K562 (cell line): Measurements from ENCODE around the gene SND1. TPM values are rescaled to one million over a fixed set of nuclear protein-coding genes. Genes with fewer than 3 reads are reported as not detected.

Experiments
- BACH1 ChIP-seq: fragments of 200-800 bp; sonication (Bioruptor generic); IDR thresholded peaks from 2 replicates; pipeline ENCODE4 v1.6.1; 2016; ENCODE audit warnings: missing genetic modification characterization, missing compliant biosample characterization
- CCAR2 ChIP-seq: fragments of 200-400 bp; formaldehyde crosslinking; IDR thresholded peaks from 2 replicates; pipeline ENCODE4 v1.6.1; 2017; ENCODE audit warnings: mild to moderate bottlenecking, low read depth, low read length
- CREM ChIP-seq: IDR thresholded peaks from 2 replicates; pipeline ENCODE4 v1.6.1; 2014; ENCODE audit warnings: antibody characterized with exemption, low read depth
- GATAD2B ChIP-seq: fragments of 450-650 bp; IDR thresholded peaks from 2 replicates; pipeline ENCODE4 v1.6.1; 2017; ENCODE audit warnings: mild to moderate bottlenecking, borderline replicate concordance
- JUNB ChIP-seq: fragments of 450-650 bp; formaldehyde crosslinking; conservative IDR thresholded peaks from 2 replicates; pipeline ENCODE4 v1.4.0; 2020; ENCODE audit warnings: mild to moderate bottlenecking
- MTA1 ChIP-seq: fragments of 450-650 bp; IDR thresholded peaks from 2 replicates; pipeline ENCODE4 v1.6.1; 2017; ENCODE audit warnings: borderline replicate concordance
- MYNN ChIP-seq, 2 experiments: sonication (generic); formaldehyde crosslinking in 1 of 2; IDR thresholded peaks; 2 replicates each; pipeline versions ENCODE4 v1.5.0 to v1.6.1; 2016 to 2020; ENCODE audit warnings: antibody characterized with exemption in 1 of 2, missing genetic modification reagents in 1 of 2
- NR1H2 ChIP-seq: sonication (generic); formaldehyde crosslinking; IDR thresholded peaks from 2 replicates; pipeline ENCODE4 v1.4.0; 2020; ENCODE audit warnings: mild to moderate bottlenecking, missing genetic modification reagents
- NR2C1 ChIP-seq, 2 experiments: fragments of 450-650 bp; IDR thresholded peaks; 2 replicates each; pipeline ENCODE4 v1.6.1; 2017; ENCODE audit warnings: mild to moderate bottlenecking in 2 of 2, antibody characterized with exemption in 1 of 2, inconsistent platforms in 1 of 2, missing compliant biosample characterization in 1 of 2, missing genetic modification characterization in 1 of 2
- PTBP1 ChIP-seq: fragments of 200-400 bp; formaldehyde crosslinking; IDR thresholded peaks from 2 replicates; pipeline ENCODE4 v1.6.1; 2017; ENCODE audit warnings: low read depth, low read length
- SIRT6 ChIP-seq: IDR thresholded peaks from one replicate; pipeline ENCODE4 v1.6.1; 2012; ENCODE audit warnings: low read depth, mild to moderate bottlenecking, control low read depth, inconsistent platforms, low read length, moderate library complexity
- SMC3 ChIP-seq: conservative IDR thresholded peaks from 2 replicates; pipeline ENCODE4 v1.6.1; 2011; ENCODE audit warnings: low read depth, low read length, improper control_type of control experiment; ENCODE audit not compliant: insufficient read depth
- TAF9B ChIP-seq: fragments of 450-650 bp; IDR thresholded peaks from 2 replicates; pipeline ENCODE4 v1.6.1; 2018; ENCODE audit warnings: mild to moderate bottlenecking; ENCODE audit not compliant: partially characterized antibody
- TFAM ChIP-seq: fragments of 250-450 bp; sonication (Bioruptor Pico); conservative IDR thresholded peaks from 2 replicates; pipeline ENCODE4 v1.5.0; 2021; ENCODE audit warnings: mild to moderate bottlenecking, moderate library complexity
- ZBTB7A ChIP-seq: IDR thresholded peaks from 2 replicates; pipeline ENCODE4 v1.6.1; 2011; ENCODE audit warnings: low read depth, mild to moderate bottlenecking, low read length, moderate library complexity, borderline replicate concordance; ENCODE audit not compliant: control insufficient read depth
- ZFP36 ChIP-seq: fragments of 150-350 bp; IDR thresholded peaks from 2 replicates; pipeline ENCODE4 v1.6.1; 2018; ENCODE audit warnings: low read length, low read depth; ENCODE audit not compliant: partially characterized antibody
- ZNF165 ChIP-seq: fragments of 250-450 bp; sonication (Bioruptor Pico); IDR thresholded peaks from 2 replicates; pipeline ENCODE4 v1.4.0; 2020; ENCODE audit warnings: borderline replicate concordance
- ZNF830 ChIP-seq: fragments of 250-450 bp; sonication (Bioruptor Pico); IDR thresholded peaks from 2 replicates; pipeline ENCODE4 v1.5.0; 2021; ENCODE audit warnings: mild to moderate bottlenecking
- polyA plus RNA-seq, 8 experiments: library from polyadenylated mRNA; depleted of rRNA in 4 of 8; stranded (reverse) in 5 of 8; unstranded in 3 of 8; fragments of >200 nt; fragmentation: Nextera tagmentation in 2 of 8; fragmentation: Illumina TruSeq in 1 of 8; extraction: Ambion mirVana in 2 of 8; extraction: Trizol in 1 of 8; gene quantifications; 2 replicates each; pipeline versions ENCODE4 v1.2.1 to v1.2.3, GENCODE V29; 2011 to 2014; ENCODE audit warnings: inconsistent platforms in 1 of 8, missing spikeins in 1 of 8
- total RNA-seq, 7 experiments: library from RNA; depleted of rRNA in 6 of 7; stranded (reverse); fragments of >200 nt in 6 of 7; fragmentation: Illumina TruSeq in 2 of 7; extraction: Trizol in 2 of 7; gene quantifications; 2 replicates each; pipeline versions ENCODE4 v1.2.1 to v1.2.3, GENCODE V29; 2011 to 2021; ENCODE audit warnings: low replicate concordance in 1 of 7
- TF ChIP-seq, protein P1 (sequence below): fragments of 250-450 bp; sonication (Bioruptor Pico); IDR thresholded peaks from 2 replicates; pipeline ENCODE4 v1.5.0; 2020; ENCODE audit warnings: mild to moderate bottlenecking
- TF ChIP-seq, protein P2 (sequence below): fragments of 450-650 bp; conservative IDR thresholded peaks from 2 replicates; pipeline ENCODE4 v1.6.1; 2016; ENCODE audit warnings: missing genetic modification characterization, low read depth, mild to moderate bottlenecking, control low read depth, missing compliant biosample characterization
- TF ChIP-seq, protein P3 (sequence below): fragments of 450-650 bp; conservative IDR thresholded peaks from 2 replicates; pipeline ENCODE4 v1.6.1; 2016; ENCODE audit warnings: missing genetic modification characterization, low read depth, mild to moderate bottlenecking, missing compliant biosample characterization, moderate library complexity
- TF ChIP-seq, protein P4 (sequence below): sonication (generic); formaldehyde crosslinking; IDR thresholded peaks from 2 replicates; pipeline ENCODE4 v1.9.0; 2022; ENCODE audit warnings: mild to moderate bottlenecking, missing genetic modification reagents
- TF ChIP-seq, protein P5 (sequence below): fragments of 250-450 bp; sonication (Bioruptor Pico); IDR thresholded peaks from 2 replicates; pipeline ENCODE4 v1.4.0; 2020; ENCODE audit warnings: mild to moderate bottlenecking

The SND1 gene
- total and polyA plus RNA-seq, 9 of the 15 experiments (the other 6 are each of a cell fraction or from before 2014, with no cell fraction given): 46.5 to 307 (median 191) TPM

DNA sequence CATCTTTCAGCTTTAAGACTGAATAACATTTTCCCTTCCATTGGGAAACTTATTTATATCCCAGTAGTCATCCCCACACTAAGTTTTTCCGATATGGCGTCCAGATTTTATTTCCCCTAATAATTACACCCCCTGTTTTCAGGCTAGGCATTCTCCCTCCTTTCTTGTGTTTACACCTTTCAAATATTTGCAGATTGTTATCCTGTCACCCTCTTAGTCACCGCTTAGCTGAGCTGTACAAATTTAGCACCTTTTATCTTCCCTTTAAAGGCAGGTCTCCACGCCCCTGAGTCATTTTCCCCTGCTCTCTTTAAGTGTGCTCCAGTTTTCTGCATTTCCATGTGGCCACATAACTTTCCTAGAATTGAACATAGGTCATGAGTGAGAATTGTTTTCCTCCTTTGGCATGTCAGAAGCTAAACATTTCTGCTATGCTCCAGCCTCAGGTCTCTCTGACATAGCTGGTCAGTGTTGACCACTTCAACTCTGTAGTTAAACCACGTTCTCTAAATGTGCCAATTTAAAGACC, 331.9 kb downstream of the SND1 start (continued):
- TF ChIP-seq, protein P1, sequence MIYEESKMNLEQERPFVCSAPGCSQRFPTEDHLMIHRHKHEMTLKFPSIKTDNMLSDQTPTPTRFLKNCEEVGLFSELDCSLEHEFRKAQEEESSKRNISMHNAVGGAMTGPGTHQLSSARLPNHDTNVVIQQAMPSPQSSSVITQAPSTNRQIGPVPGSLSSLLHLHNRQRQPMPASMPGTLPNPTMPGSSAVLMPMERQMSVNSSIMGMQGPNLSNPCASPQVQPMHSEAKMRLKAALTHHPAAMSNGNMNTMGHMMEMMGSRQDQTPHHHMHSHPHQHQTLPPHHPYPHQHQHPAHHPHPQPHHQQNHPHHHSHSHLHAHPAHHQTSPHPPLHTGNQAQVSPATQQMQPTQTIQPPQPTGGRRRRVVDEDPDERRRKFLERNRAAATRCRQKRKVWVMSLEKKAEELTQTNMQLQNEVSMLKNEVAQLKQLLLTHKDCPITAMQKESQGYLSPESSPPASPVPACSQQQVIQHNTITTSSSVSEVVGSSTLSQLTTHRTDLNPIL (CRISPR knock-in tag): no peak
- TF ChIP-seq CCAR2 (no peak), MYNN (IDR thresholded peaks at IDR 0.05) (no peak), MYNN (CRISPR knock-in tag; IDR thresholded peaks at IDR 0.05) (no peak), MTA1 (peak; percentile 78; the same call in 1 of the 2 replicates), NR1H2 (CRISPR knock-in tag) (no peak), BACH1 (tag) (no peak), TAF9B (no peak), ZFP36 (no peak), NR2C1 (IDR thresholded peaks at IDR 0.05) (no peak), NR2C1 (tag; IDR thresholded peaks at IDR 0.05) (no peak), ZBTB7A (no peak), SMC3 (no peak), CREM (0 out of 2 replicates have a peak, but pooled peaks have one; percentile 13), PTBP1 (no peak), ZNF165 (no peak), JUNB (CRISPR knock-in tag) (0 out of 2 replicates have a peak, but pooled peaks have one; percentile 21), TFAM (CRISPR knock-in tag) (no peak), ZNF830 (CRISPR knock-in tag) (no peak), SIRT6 (no peak), GATAD2B (no peak)
- TF ChIP-seq, protein P2, sequence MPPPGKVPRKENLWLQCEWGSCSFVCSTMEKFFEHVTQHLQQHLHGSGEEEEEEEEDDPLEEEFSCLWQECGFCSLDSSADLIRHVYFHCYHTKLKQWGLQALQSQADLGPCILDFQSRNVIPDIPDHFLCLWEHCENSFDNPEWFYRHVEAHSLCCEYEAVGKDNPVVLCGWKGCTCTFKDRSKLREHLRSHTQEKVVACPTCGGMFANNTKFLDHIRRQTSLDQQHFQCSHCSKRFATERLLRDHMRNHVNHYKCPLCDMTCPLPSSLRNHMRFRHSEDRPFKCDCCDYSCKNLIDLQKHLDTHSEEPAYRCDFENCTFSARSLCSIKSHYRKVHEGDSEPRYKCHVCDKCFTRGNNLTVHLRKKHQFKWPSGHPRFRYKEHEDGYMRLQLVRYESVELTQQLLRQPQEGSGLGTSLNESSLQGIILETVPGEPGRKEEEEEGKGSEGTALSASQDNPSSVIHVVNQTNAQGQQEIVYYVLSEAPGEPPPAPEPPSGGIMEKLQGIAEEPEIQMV (tag): no peak
- TF ChIP-seq, protein P3, sequence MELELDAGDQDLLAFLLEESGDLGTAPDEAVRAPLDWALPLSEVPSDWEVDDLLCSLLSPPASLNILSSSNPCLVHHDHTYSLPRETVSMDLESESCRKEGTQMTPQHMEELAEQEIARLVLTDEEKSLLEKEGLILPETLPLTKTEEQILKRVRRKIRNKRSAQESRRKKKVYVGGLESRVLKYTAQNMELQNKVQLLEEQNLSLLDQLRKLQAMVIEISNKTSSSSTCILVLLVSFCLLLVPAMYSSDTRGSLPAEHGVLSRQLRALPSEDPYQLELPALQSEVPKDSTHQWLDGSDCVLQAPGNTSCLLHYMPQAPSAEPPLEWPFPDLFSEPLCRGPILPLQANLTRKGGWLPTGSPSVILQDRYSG (tag): peak; percentile 56; the same call in 1 of the 2 replicates
- TF ChIP-seq, protein P4, sequence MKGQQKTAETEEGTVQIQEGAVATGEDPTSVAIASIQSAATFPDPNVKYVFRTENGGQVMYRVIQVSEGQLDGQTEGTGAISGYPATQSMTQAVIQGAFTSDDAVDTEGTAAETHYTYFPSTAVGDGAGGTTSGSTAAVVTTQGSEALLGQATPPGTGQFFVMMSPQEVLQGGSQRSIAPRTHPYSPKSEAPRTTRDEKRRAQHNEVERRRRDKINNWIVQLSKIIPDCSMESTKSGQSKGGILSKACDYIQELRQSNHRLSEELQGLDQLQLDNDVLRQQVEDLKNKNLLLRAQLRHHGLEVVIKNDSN (CRISPR knock-in tag): no peak
- TF ChIP-seq, protein P5, sequence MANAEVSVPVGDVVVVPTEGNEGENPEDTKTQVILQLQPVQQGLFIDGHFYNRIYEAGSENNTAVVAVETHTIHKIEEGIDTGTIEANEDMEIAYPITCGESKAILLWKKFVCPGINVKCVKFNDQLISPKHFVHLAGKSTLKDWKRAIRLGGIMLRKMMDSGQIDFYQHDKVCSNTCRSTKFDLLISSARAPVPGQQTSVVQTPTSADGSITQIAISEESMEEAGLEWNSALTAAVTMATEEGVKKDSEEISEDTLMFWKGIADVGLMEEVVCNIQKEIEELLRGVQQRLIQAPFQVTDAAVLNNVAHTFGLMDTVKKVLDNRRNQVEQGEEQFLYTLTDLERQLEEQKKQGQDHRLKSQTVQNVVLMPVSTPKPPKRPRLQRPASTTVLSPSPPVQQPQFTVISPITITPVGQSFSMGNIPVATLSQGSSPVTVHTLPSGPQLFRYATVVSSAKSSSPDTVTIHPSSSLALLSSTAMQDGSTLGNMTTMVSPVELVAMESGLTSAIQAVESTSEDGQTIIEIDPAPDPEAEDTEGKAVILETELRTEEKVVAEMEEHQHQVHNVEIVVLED (CRISPR knock-in tag): no peak
